A673 (cell line): ENCODE results near the gene CRLF2.

ENCODE experiments used
- CTCF ChIP-seq: fragments of 300-800, 200-600 bp; sonication (generic); conservative IDR thresholded peaks from 2 replicates; pipeline ENCODE4 v1.5.1; 2017; ENCODE audit warnings: low read depth, mild to moderate bottlenecking, antibody characterized with exemption, low read length, moderate library complexity, mixed read lengths
- EZH2 ChIP-seq: fragments of 200-600 bp; sonication (generic); IDR thresholded peaks from 2 replicates; pipeline ENCODE4 v1.6.1; 2017; ENCODE audit warnings: borderline replicate concordance, low read depth, mild to moderate bottlenecking, mixed read lengths, antibody characterized with exemption, low read length; ENCODE audit not compliant: poor library complexity, severe bottlenecking

- no peak for TF ChIP-seq CTCF
- no peak for TF ChIP-seq EZH2
Measured at GRCh38 chrX:1196436-1196835, 16.0 kb downstream of the CRLF2 start.
